Retinal pigment epithelial cell (primary cell): ENCODE results near the gene CCDC142.

Experiments
- DNase-seq: peaks from one replicate; pipeline ENCODE4 v3.0.0-alpha.2; 2010; ENCODE audit warnings: low read depth
- H3K4me3 ChIP-seq: 2 replicates; pipeline ENCODE4 v1.5.1; 2011; ENCODE audit warnings: mild to moderate bottlenecking, low read length, control low read depth, moderate library complexity
- TF ChIP-seq, protein P1 (sequence below): conservative IDR thresholded peaks from 2 replicates; pipeline ENCODE4 v1.5.1; 2011; ENCODE audit warnings: low read depth, low read length, control low read depth, inconsistent platforms

Gene CCDC142, protein sequence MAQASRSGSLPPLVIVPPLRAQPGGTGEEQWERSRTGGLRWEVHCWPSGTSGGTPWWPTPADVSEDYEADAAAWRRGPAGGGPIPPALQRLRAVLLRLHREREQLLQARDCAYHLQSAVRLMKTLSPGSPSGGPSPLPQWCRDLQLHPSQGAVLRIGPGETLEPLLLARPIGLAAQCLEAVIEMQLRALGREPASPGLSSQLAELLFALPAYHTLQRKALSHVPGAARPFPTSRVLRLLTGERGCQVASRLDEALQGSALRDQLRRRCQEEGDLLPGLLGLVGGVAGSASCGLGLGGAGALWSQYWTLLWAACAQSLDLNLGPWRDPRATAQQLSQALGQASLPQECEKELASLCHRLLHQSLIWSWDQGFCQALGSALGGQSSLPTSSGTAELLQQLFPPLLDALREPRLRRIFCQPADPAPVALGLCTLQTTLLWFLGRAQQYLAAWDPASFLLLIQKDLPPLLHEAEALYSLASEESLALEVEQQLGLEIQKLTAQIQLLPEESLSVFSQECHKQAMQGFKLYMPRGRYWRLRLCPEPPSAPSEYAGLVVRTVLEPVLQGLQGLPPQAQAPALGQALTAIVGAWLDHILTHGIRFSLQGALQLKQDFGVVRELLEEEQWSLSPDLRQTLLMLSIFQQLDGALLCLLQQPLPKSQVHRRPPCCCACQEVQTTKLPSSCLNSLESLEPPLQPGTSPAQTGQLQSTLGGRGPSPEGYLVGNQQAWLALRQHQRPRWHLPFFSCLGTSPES

DNA sequence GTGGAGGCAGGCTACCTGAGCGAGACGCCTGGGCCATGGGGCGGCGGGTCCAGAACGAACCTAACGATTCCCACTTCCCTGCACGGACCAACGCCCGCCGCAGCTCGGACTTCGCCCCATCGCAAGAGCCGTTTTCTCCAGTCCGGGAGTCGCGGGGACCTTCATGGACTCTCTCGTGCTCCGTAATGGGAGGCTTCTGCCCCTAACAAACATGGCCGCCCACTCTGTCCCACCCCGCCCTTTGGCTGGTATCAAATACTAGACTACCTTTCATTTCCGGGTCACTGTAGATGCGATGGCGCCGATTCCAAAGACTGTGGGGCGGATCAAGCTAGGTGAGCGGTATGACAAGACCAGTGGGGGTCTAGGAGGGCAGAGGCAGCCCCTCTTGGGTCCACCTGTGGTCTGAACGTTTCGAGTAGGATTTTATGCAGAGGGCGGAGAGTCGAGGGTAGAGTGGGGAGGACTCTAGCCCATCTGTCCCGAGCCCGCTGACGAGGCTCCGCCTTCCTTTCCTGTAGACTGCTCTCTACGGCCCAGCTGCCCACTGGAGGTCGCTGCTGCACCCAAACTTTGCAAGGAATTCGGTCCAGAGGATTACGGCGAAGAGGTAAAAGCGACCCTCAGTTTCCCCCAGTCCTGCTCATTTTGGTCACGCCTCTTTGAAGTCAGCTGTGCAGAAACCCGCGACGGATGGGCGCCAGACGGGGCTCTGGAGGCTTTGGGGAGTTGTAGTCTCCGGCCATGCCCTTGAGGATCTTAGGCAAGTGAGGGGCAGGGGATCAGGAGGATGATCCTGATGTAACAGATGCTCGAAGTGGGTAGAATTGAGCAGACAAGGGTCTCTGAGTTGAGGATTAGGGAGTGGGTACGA is at the start of gene CCDC142, which contains the start of gene TTC31:
Gene CCDC142, minus strand, starts transcription at position 198 of the 874 bp plus-strand sequence. Its CDS starts 161 bp downstream, at position 37.
Gene TTC31, plus strand, starts transcription at position 281 of the 874 bp plus-strand sequence. Its CDS starts 15 bp downstream, at position 296.
- TF ChIP-seq, protein P1, sequence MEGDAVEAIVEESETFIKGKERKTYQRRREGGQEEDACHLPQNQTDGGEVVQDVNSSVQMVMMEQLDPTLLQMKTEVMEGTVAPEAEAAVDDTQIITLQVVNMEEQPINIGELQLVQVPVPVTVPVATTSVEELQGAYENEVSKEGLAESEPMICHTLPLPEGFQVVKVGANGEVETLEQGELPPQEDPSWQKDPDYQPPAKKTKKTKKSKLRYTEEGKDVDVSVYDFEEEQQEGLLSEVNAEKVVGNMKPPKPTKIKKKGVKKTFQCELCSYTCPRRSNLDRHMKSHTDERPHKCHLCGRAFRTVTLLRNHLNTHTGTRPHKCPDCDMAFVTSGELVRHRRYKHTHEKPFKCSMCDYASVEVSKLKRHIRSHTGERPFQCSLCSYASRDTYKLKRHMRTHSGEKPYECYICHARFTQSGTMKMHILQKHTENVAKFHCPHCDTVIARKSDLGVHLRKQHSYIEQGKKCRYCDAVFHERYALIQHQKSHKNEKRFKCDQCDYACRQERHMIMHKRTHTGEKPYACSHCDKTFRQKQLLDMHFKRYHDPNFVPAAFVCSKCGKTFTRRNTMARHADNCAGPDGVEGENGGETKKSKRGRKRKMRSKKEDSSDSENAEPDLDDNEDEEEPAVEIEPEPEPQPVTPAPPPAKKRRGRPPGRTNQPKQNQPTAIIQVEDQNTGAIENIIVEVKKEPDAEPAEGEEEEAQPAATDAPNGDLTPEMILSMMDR: peak; percentile 93
- peak; percentile 83 for DNase-seq
- H3K4me3 ChIP-seq: peak within 1 kb of the TSS; percentile 84

DNA sequence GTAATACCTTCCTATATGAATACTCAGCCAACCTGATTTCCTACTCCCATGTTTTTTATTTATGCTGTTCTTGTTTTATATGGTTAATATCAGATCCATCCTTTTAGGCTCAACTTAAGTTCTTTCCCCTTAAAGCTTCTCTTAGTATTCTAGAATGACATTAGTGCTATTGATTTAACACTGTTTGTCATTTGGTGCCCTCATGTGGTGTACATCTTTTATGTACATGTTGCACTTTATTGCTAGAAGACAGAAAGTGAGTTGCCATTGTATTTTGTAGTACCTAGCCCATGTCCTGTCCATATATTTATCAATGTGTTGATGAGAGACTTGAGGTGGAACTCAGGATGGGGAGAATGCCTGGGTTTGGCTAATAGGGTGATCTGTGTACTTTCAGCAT is 49.4 kb upstream of the CCDC142 start:
- no peak for DNase-seq
- TF ChIP-seq, protein P1: peak; percentile 25
- H3K4me3 ChIP-seq: no peak overlapping the region

DNA sequence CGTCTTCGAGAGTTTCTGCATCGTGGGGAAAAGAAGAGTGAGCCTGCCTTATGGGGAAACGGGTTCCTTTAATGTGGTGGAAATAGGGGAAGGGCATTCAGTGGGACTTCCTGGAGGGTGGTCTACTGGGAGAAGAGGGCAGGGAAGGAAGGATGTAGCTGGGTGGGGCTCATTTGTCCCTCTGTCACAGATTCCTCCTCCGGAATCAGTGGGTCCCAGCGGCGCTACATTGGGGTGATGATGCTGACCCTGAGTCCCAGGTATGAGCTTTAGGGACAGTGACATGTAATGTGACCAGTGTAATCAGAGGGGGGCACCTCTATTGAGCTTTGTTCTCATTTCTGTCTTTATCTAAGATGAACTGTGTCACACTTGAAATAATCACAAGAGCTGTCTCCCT is 48.9 kb upstream of the CCDC142 start:
- H3K4me3 ChIP-seq: no peak overlapping the region
- DNase-seq: no peak
- TF ChIP-seq, protein P1: no peak

DNA sequence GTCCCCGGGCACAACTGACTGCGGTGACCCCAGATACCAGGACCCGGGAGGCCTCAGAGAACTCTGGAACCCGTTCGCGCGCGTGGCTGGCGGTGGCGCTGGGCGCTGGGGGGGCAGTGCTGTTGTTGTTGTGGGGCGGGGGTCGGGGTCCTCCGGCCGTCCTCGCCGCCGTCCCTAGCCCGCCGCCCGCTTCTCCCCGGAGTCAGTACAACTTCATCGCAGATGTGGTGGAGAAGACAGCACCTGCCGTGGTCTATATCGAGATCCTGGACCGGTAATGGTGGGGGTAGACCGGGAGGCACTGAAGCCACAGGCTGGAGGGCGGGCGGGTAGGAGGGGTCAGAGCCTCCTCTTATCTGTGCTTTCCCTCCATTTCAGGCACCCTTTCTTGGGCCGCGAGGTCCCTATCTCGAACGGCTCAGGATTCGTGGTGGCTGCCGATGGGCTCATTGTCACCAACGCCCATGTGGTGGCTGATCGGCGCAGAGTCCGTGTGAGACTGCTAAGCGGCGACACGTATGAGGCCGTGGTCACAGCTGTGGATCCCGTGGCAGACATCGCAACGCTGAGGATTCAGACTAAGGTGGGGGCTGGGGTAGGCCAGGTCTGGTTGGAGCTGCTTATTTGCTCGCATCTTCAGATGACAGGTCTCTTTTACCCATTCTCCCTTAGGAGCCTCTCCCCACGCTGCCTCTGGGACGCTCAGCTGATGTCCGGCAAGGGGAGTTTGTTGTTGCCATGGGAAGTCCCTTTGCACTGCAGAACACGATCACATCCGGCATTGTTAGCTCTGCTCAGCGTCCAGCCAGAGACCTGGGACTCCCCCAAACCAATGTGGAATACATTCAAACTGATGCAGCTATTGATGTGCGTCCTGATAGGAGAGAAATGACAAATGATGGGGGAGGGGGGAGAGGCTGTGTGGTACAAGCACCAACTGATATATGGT is 47.7 kb upstream of the CCDC142 start:
- DNase-seq: no peak
- H3K4me3 ChIP-seq: peak overlapping the region; percentile 96
- TF ChIP-seq, protein P1: no peak

DNA sequence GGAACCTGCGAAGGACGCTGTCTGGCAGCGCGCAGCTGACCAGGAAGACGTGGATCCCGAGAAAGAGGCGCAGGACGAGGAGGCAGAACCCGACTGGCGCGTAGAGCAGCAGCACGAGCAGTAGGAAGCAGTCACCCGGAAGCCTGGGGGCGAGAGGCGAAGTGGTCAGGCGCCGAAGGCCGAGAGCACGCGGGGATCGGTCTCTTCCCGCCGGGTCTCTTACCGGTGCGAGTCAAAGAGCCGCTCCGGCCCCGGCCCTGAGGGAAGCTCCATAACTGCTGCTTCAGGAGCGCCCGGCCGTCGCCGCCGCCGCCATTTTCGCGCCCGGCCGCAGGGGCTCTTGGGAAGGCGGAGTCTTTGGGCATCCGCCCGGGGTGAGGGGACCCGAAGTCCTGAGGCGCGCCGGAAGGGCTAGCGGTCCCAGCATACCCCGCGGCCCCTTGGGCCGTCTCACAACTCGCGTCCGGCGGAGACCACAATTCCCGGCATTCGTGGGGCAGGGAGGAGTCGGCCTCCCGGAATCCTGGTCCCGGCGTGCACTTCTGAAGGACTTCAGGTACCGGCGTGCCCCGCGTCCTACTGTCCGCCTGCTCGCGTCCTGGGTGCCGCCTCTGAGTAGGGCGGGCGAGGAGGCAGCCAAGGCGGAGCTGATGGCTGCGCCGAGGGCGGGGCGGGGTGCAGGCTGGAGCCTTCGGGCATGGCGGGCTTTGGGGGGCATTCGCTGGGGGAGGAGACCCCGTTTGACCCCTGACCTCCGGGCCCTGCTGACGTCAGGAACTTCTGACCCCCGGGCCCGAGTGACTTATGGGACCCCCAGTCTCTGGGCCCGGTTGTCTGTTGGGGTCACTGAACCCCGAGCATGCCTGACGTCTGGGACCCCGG is 46.8 kb upstream of the CCDC142 start, which contains the start of the genes AUP1 and HTRA2:
Gene AUP1, minus strand, starts transcription at position 350 of the 882 bp plus-strand sequence. Its CDS starts 77 bp downstream, at position 273.
Gene HTRA2, plus strand, starts transcription at position 577 of the 882 bp plus-strand sequence. Its CDS starts 74 bp downstream, at position 651.
- peak; percentile 97 for DNase-seq
- H3K4me3 ChIP-seq: peak within 1 kb of the TSS; percentile 96
- TF ChIP-seq, protein P1: no peak
